Stimulated activated naive B cell treated with anti-CD40 and anti-IgM and Interleukin-4, amounts not matched to agents 10 μg/mL and 1 μg/mL and 100 μg/mL, for 72 hours (primary cell): ENCODE results near the gene FRMPD4.

ENCODE experiments used
- ATAC-seq, 2 donors: fragments of 150-1000 bp; cut with Tn5 transposase; replicated peaks; 2 replicates each; pipeline ENCODE4 v1.10.0; 2021; ENCODE audit warnings: moderate library complexity in 1 of 2
- DNase-seq: peaks from one replicate; pipeline ENCODE4 v3.0.0; 2021
- H3K27ac Mint-ChIP-seq: one replicate; pipeline ENCODE4 v1.8.0; 2022; ENCODE audit warnings: mild to moderate bottlenecking, mixed read lengths
- H3K27me3 Mint-ChIP-seq, 2 donors: one replicate each; pipeline ENCODE4 v1.8.0; 2022; ENCODE audit warnings: mixed read lengths in 2 of 2
- H3K36me3 Mint-ChIP-seq, 2 donors: one replicate each; pipeline ENCODE4 v1.8.0; 2022; ENCODE audit warnings: mixed read lengths in 2 of 2, mild to moderate bottlenecking in 1 of 2
- H3K4me1 Mint-ChIP-seq, 2 donors: one replicate each; pipeline ENCODE4 v1.8.0; 2022; ENCODE audit warnings: mixed read lengths in 2 of 2, mild to moderate bottlenecking in 1 of 2
- H3K4me3 Mint-ChIP-seq, 2 donors: one replicate each; pipeline ENCODE4 v1.8.0; 2022; ENCODE audit warnings: mild to moderate bottlenecking in 2 of 2, mixed read lengths in 2 of 2, moderate library complexity in 1 of 2
- H3K9me3 Mint-ChIP-seq, 2 donors: one replicate each; pipeline ENCODE4 v1.8.0; 2022; ENCODE audit warnings: mixed read lengths in 2 of 2, mild to moderate bottlenecking in 1 of 2

FRMPD4 gene

DNA sequence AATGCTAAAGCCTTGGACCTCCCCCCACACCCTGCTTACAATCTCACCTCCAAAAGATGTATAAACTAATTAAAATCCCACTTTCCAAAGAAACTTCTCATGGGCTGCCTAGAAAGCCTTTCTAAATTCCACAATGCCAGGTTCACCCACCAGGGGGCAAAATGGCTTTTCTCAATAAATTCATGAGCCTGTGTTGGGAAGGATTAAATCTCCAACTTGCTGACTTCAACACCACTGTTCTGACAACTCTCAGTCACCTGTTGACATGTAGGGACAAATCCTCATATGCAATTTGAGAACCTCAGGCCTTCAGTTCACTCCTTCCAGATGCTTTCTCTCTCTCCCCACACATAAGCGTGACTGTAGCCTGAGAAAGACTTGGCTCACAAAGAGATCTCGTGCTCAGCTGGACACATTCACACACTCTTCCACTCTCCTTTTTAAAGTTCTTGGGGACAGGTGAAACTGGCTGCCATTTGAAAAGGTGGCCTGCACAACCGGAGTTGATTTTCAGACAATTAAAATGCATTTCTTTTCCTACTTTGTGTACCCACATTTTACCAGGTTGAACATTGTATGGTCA, 564.3 kb downstream of the FRMPD4 start:
- H3K27me3 Mint-ChIP-seq: peaks cover 0 to 14% of the 10 kb centered on the region in 2 donors

DNA sequence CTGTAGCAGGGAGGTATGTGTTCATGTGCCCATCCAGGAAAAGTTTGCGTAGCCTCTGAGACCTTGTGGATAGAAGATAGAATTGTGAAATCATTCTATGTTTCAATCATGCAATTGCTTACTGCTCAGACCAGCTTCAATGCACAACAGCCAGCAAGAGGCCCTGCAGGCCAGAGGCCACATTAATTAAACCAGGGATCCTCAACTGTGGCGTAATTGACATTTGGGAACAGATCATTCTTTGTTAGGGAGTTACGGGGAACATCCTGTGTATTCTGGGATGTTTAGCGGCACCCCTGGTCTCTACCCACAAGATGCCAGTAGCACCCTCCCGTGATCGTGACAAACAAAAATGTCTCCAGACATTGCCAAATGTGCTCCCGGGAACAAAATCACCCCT, 566.4 kb downstream of the FRMPD4 start:
- Mint-ChIP-seq H3K27ac (no peak overlapping the region), H3K36me3 (no peaks in the 10 kb centered on the region), H3K9me3 (no peaks in the 10 kb centered on the region), H3K27me3 (peaks cover 0 to 13% of the 10 kb centered on the region in 2 donors), H3K4me3 (no peak overlapping the region), H3K4me1 (peaks cover 9 to 12% of the 10 kb centered on the region in 2 donors)
- DNase-seq (no peak), ATAC-seq (no peak)

More for the DNA sequence above, 564.3 kb downstream of the FRMPD4 start:
- no peak overlapping the region for H3K4me3 Mint-ChIP-seq
- ATAC-seq (no peak), DNase-seq (no peak)
- H3K36me3 Mint-ChIP-seq: no peaks in the 10 kb centered on the region
- H3K27ac Mint-ChIP-seq: no peak overlapping the region
- H3K4me1 Mint-ChIP-seq: peaks cover 0 to 5% of the 10 kb centered on the region in 2 donors
- H3K9me3 Mint-ChIP-seq: no peaks in the 10 kb centered on the region

DNA sequence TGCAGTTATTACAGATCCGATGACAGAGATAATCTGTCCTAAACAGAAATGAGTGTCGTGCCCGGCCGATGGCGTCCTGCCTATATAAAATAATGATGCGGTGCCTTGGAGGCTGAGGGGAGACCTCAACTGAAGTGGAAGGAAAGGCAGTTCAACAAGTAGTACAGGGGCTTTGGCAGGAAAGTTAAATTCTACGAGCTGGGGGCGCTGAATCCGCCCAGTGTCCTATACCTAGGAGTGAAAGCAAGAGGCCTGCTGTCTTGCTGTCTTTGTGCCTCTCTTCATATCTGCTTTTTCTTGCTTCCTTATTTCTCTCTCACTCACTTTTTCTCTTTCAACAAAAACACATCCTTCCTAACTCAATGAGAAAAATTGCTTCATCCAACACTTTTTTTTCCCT, 570.8 kb downstream of the FRMPD4 start:
- DNase-seq (peak; percentile 11), ATAC-seq (peak; percentile 69 to 83)
- Mint-ChIP-seq H3K9me3 (no peaks in the 10 kb centered on the region), H3K27ac (peak overlapping the region; percentile 53), H3K4me1 (peaks cover 11 to 31% of the 10 kb centered on the region in 2 donors), H3K27me3 (peaks cover 0 to 3% of the 10 kb centered on the region in 2 donors), H3K4me3 (no peak overlapping the region), H3K36me3 (no peaks in the 10 kb centered on the region)

GRCh38 chrX:12711435-12712040, 573.3 kb downstream of the FRMPD4 start:
- no peaks in the 10 kb centered on the region for H3K9me3 Mint-ChIP-seq
- H3K4me1 Mint-ChIP-seq: peaks cover 11 to 31% of the 10 kb centered on the region in 2 donors
- peak overlapping the region in 1 of 2 donors; percentile 35 for H3K4me3 Mint-ChIP-seq
- DNase-seq (no peak), ATAC-seq (peak; percentile 55 to 65)
- no peaks in the 10 kb centered on the region for H3K36me3 Mint-ChIP-seq
- peaks cover 0 to 7% of the 10 kb centered on the region in 2 donors for H3K27me3 Mint-ChIP-seq
- H3K27ac Mint-ChIP-seq: peak overlapping the region; percentile 73

GRCh38 chrX:12716574-12716973, 578.3 kb downstream of the FRMPD4 start:
- H3K9me3 Mint-ChIP-seq: no peaks in the 10 kb centered on the region
- no peaks in the 10 kb centered on the region for H3K36me3 Mint-ChIP-seq
- H3K4me3 Mint-ChIP-seq: no peak overlapping the region
- no peak for DNase-seq
- peaks cover 4 to 17% of the 10 kb centered on the region in 2 donors for H3K27me3 Mint-ChIP-seq
- peaks cover 3 to 8% of the 10 kb centered on the region in 2 donors for H3K4me1 Mint-ChIP-seq
- no peak overlapping the region for H3K27ac Mint-ChIP-seq
- no peak for ATAC-seq

DNA sequence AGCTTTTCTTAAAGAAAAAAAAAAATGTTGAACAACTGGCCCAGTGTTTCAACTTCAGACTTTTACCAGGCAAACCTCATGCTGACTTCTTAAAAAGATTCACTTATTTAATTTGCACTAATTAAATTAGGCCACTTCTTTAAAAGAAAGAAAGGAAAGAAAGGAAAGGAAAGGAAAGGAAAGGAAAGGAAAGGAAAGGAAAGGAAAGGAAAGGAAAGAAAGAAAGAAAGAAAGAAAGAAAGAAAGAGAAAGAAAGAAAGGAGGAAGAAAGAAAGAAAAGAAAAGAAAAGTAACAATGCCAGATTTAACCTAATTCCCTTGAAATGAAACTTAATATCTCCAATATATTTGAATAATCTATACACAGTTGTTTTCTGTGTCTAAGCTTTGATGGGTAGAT, 581.6 kb downstream of the FRMPD4 start:
- H3K9me3 Mint-ChIP-seq: no peaks in the 10 kb centered on the region
- no peak overlapping the region for H3K27ac Mint-ChIP-seq
- ATAC-seq (no peak), DNase-seq (no peak)
- no peaks in the 10 kb centered on the region for H3K36me3 Mint-ChIP-seq
- H3K27me3 Mint-ChIP-seq: peaks cover 4 to 17% of the 10 kb centered on the region in 2 donors
- peaks cover 0 to 3% of the 10 kb centered on the region in 2 donors for H3K4me1 Mint-ChIP-seq
- H3K4me3 Mint-ChIP-seq: no peak overlapping the region

- no peak for DNase-seq
- Mint-ChIP-seq H3K4me1 (peaks cover 0 to 3% of the 10 kb centered on the region in 2 donors), H3K9me3 (no peaks in the 10 kb centered on the region)
Observed at GRCh38 chrX:12721042-12721441, 582.8 kb downstream of the FRMPD4 start.

DNA sequence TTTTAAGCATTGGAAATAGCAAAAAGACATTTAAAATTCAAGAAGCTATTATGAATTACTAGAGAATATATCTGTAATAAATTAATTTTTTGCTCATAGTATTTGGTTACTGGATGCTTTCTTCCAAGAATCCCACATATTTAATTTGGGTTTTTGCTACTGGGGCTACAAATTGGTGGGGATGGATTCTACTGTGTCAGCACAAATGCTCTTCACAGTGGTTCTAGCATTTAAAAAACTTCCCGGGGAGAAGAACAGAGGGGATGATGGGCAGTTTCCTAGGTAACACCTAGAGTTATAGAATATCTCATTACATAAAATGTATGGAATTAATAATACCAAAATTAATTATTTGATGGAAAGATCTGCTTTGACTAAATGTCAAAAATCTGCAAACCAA, 584.0 kb downstream of the FRMPD4 start:
- Mint-ChIP-seq H3K4me1 (peaks cover 0 to 3% of the 10 kb centered on the region in 2 donors), H3K9me3 (no peaks in the 10 kb centered on the region), H3K4me3 (no peak overlapping the region), H3K36me3 (no peaks in the 10 kb centered on the region), H3K27ac (no peak overlapping the region), H3K27me3 (peaks cover 4 to 17% of the 10 kb centered on the region in 2 donors)
- ATAC-seq: no peak
- DNase-seq: no peak

More at GRCh38 chrX:12721042-12721441, 582.8 kb downstream of the FRMPD4 start:
- Mint-ChIP-seq H3K4me3 (no peak overlapping the region), H3K36me3 (no peaks in the 10 kb centered on the region), H3K27me3 (peaks cover 4 to 17% of the 10 kb centered on the region in 2 donors), H3K27ac (no peak overlapping the region)
- no peak for ATAC-seq

GRCh38 chrX:12741416-12741815, 603.1 kb downstream of the FRMPD4 start:
- no peaks in the 10 kb centered on the region for H3K4me1 Mint-ChIP-seq
- H3K27me3 Mint-ChIP-seq: peaks cover 0 to 8% of the 10 kb centered on the region in 2 donors
- H3K27ac Mint-ChIP-seq: no peak overlapping the region
- ATAC-seq: no peak
- H3K4me3 Mint-ChIP-seq: no peak overlapping the region
- no peaks in the 10 kb centered on the region for H3K36me3 Mint-ChIP-seq
- H3K9me3 Mint-ChIP-seq: no peaks in the 10 kb centered on the region
- no peak for DNase-seq

DNA sequence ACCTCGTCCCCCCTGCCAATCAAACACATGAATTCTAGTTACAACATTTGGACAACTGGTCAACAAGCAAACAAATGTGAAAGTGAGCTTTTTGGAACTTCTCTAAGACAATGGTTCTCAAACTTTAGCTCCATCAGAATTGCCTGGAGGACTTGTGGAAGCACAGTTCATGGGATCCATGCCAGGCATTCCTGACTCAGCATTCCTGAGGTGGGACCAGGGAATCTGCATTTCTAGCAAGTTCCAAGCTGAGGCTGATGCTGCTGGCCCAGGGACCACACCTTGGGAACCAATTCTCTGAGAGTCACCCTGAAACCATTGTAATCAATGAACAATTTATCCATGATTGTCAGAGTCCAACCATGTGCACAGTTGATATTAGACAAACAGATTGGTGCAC, 609.2 kb downstream of the FRMPD4 start:
- no peak overlapping the region for H3K27ac Mint-ChIP-seq
- H3K36me3 Mint-ChIP-seq: peaks cover 0 to 2% of the 10 kb centered on the region in 2 donors
- no peaks in the 10 kb centered on the region for H3K4me1 Mint-ChIP-seq
- no peak overlapping the region for H3K4me3 Mint-ChIP-seq
- H3K27me3 Mint-ChIP-seq: no peaks in the 10 kb centered on the region
- no peak for ATAC-seq
- H3K9me3 Mint-ChIP-seq: no peaks in the 10 kb centered on the region
- DNase-seq: no peak

DNA sequence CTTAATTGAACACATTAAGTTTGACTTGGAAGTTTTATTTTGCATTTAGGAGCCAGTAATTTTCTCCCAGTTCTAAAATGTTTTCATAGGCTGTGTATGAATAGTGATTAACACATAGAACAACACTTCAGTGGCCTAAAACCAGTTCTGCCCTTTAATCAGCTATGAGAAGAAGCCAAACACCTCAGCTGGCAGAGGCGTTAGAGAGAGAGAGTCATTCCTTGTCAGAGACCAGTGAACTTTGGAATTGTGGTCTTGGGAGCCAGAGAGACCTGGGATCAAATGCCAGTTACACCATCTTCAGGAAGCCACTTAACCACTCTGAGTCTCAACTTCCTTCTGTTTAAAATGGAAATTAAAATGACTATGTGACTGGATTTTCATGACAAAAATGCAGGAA, 613.6 kb downstream of the FRMPD4 start:
- DNase-seq (no peak), ATAC-seq (no peak)
- peaks cover 0 to 2% of the 10 kb centered on the region in 2 donors for H3K36me3 Mint-ChIP-seq
- H3K9me3 Mint-ChIP-seq: no peaks in the 10 kb centered on the region
- H3K27me3 Mint-ChIP-seq: no peaks in the 10 kb centered on the region
- no peak overlapping the region for H3K27ac Mint-ChIP-seq
- H3K4me1 Mint-ChIP-seq: no peaks in the 10 kb centered on the region
- no peak overlapping the region for H3K4me3 Mint-ChIP-seq

DNA sequence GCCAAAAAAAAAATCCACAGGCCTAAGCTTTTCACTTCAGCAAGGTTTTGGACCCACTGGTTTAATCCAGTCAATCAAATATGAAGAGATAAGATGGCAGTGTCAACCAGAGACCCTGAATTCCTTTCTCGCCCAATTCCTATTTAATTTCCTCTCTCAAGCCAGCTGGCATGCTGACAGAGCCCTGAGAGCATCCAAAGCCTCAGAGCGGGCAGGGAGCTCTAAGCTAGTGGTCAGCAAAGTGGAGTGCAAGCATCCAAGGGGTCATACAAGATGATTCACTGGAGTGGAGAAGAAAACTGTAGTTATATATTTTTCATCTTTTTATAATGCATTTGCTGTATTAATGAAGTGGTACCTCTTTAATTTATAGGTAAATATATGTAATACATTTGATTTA, 615.1 kb downstream of the FRMPD4 start:
- Mint-ChIP-seq H3K9me3 (no peaks in the 10 kb centered on the region), H3K4me3 (no peak overlapping the region), H3K36me3 (peaks cover 0 to 2% of the 10 kb centered on the region in 2 donors), H3K4me1 (peaks cover 2 to 3% of the 10 kb centered on the region in 2 donors), H3K27ac (no peak overlapping the region), H3K27me3 (no peaks in the 10 kb centered on the region)
- no peak for DNase-seq
- no peak for ATAC-seq

DNA sequence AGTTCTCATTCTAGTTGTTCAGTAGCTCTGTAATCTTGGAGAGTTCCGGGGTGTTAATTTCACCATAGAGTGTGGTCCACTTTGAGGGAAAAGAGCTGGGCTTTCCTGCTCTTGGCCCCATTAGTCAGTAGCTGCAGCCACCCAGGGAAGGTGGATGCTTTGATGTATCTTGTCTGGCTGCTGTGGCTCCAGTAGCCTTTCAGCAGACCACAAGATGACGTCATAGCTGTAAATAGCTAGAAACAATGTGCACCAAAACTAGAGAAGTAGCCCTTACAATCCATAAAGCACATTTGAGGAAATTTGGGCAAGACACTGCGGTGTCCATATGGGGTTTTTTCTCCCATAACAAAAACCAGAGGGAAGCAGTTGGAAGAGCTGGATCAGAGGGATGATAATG, 620.0 kb downstream of the FRMPD4 start:
- DNase-seq: no peak
- H3K9me3 Mint-ChIP-seq: no peaks in the 10 kb centered on the region
- no peaks in the 10 kb centered on the region for H3K36me3 Mint-ChIP-seq
- H3K4me1 Mint-ChIP-seq: peaks cover 3 to 10% of the 10 kb centered on the region in 2 donors
- no peak overlapping the region for H3K27ac Mint-ChIP-seq
- ATAC-seq: peak; percentile 45 to 53
- H3K4me3 Mint-ChIP-seq: no peak overlapping the region
- peaks cover 0 to 16% of the 10 kb centered on the region in 2 donors for H3K27me3 Mint-ChIP-seq

- H3K27me3 Mint-ChIP-seq: peaks cover 0 to 8% of the 10 kb centered on the region in 2 donors
- DNase-seq (no peak), ATAC-seq (no peak)
- H3K27ac Mint-ChIP-seq: no peak overlapping the region
- no peaks in the 10 kb centered on the region for H3K36me3 Mint-ChIP-seq
- peaks cover 0 to 4% of the 10 kb centered on the region in 2 donors for H3K9me3 Mint-ChIP-seq
- peaks cover 5 to 7% of the 10 kb centered on the region in 2 donors for H3K4me1 Mint-ChIP-seq
- no peak overlapping the region for H3K4me3 Mint-ChIP-seq
Observed at GRCh38 chrX:12767856-12768255, 629.6 kb downstream of the FRMPD4 start.

GRCh38 chrX:12768491-12768890, 630.2 kb downstream of the FRMPD4 start:
- Mint-ChIP-seq H3K27me3 (peaks cover 5 to 12% of the 10 kb centered on the region in 2 donors), H3K4me1 (peaks cover 5 to 7% of the 10 kb centered on the region in 2 donors), H3K9me3 (peaks cover 0 to 4% of the 10 kb centered on the region in 2 donors), H3K36me3 (no peaks in the 10 kb centered on the region), H3K27ac (no peak overlapping the region), H3K4me3 (no peak overlapping the region)
- ATAC-seq (no peak), DNase-seq (no peak)
